GM19238 (cell line): ENCODE results near the gene NOXRED1.

Source experiments
- DNase-seq: peaks from one replicate; pipeline ENCODE4 v3.0.0; 2011; ENCODE audit warnings: low spot score; ENCODE audit not compliant: insufficient read length

The NOXRED1 gene

DNA sequence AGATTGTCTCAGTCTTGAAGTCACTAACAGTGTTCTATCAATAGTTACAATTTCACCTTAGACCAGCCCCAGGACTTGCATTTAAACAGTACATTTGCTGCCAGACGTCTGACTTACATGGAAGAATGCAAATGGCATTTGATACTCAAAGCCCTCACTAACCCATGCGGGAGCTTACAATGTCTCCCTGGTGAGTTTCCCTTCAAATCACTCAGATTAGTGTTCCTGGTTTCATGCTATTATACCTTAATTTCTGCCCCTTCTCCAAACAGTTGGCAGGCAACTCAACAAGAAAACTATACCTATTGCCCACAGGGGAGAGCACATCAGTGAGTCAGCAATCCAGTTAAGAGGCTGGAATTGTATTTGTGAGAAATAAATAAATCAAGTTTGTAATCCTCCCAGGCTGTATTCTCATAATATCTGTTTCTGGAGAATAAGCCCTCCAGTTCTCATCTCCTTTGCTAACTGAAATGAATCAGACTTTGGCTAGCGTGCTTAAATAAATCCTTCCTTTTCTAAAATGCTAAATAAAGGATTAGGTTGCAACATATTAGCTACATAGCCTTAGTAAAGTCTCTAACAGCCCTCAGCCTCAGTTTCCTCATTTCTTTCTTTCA, 78.8 kb downstream of the NOXRED1 start:
- no peak for DNase-seq
